RWPE2 (cell line): ENCODE results near the gene ANKRD27.
"Not testable (repeated sequence)": the region's sequence is repeated elsewhere in the genome, so short reads cannot be mapped to it uniquely, and the experiment has no call there.

Experiments
- ATAC-seq: fragments of 200-7000 bp; cut with Tn5 transposase; 3 replicates; pipeline ENCODE4 v1.9.1; 2021; ENCODE audit warnings: low read depth
- DNase-seq: peaks from one replicate; pipeline ENCODE4 v3.0.0-alpha.2; 2020; ENCODE audit warnings: low spot score
- H3K27ac ChIP-seq: fragments of 450-650 bp; 2 replicates; pipeline ENCODE4 v1.5.1; 2017; ENCODE audit warnings: mild to moderate bottlenecking; ENCODE audit not compliant: poor library complexity, severe bottlenecking
- H3K27me3 ChIP-seq: fragments of 250-450 bp; sonication (Bioruptor Pico); 2 replicates; pipeline ENCODE4 v1.5.1; 2021; ENCODE audit warnings: mild to moderate bottlenecking, moderate library complexity; ENCODE audit not compliant: insufficient read depth, poor library complexity, severe bottlenecking
- H3K36me3 ChIP-seq: fragments of 250-450 bp; sonication (Bioruptor Pico); 2 replicates; pipeline ENCODE4 v1.5.1; 2020; ENCODE audit warnings: low read depth, mild to moderate bottlenecking, moderate library complexity
- H3K4me1 ChIP-seq: fragments of 250-450 bp; sonication (Bioruptor Pico); 2 replicates; pipeline ENCODE4 v1.5.1; 2021; ENCODE audit warnings: mild to moderate bottlenecking, moderate library complexity; ENCODE audit not compliant: insufficient read depth, poor library complexity, severe bottlenecking
- H3K4me3 ChIP-seq: fragments of 250-450 bp; sonication (Bioruptor Pico); 2 replicates; pipeline ENCODE4 v1.5.1; 2021; ENCODE audit warnings: mild to moderate bottlenecking, moderate library complexity; ENCODE audit not compliant: severe bottlenecking
- H3K9me3 ChIP-seq: fragments of 250-450 bp; sonication (Bioruptor Pico); 2 replicates; pipeline ENCODE4 v1.5.1; 2021; ENCODE audit warnings: mild to moderate bottlenecking, moderate library complexity; ENCODE audit not compliant: severe bottlenecking
- CTCF ChIP-seq: fragments of 450-650 bp; IDR thresholded peaks from one replicate; pipeline ENCODE4 v1.5.1; 2017; ENCODE audit warnings: mild to moderate bottlenecking, moderate library complexity; ENCODE audit not compliant: poor library complexity, severe bottlenecking

The ANKRD27 gene

DNA sequence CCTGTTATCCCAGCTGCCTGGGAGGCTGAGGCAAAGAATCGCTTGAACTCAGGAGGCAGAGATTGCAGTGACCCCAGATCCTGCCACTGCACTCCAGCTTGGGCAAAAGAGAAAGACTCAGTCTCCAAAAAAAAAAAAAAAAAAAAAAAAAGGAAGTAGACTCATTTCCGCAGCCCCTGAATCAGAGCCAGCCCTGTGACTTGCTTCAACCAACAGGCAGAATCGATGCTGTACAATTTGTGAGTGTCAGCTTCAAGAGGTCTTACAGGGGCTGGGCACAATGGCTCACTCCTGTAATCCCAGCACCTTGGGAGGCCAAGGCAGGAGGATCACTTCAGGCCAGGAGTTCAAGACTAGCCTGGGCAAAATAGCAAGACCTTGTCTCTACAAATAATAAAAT lies 12.8 kb downstream of the ANKRD27 start:
- no peak for TF ChIP-seq CTCF
- no peak for ATAC-seq
- no peaks in the 10 kb centered on the region for H3K9me3 ChIP-seq
- no peak overlapping the region for H3K4me3 ChIP-seq
- no peak overlapping the region for H3K27ac ChIP-seq
- DNase-seq, result no peak
- peaks cover 16% of the 10 kb centered on the region for H3K36me3 ChIP-seq
- no peaks in the 10 kb centered on the region for H3K4me1 ChIP-seq
- no peaks in the 10 kb centered on the region for H3K27me3 ChIP-seq

- H3K36me3 ChIP-seq, result peaks cover 11% of the 10 kb centered on the region
- H3K27ac ChIP-seq, result no peak overlapping the region
- H3K9me3 ChIP-seq, result no peaks in the 10 kb centered on the region
- ATAC-seq (no peak), DNase-seq (no peak)
- no peak overlapping the region for H3K4me3 ChIP-seq
- H3K27me3 ChIP-seq, result no peaks in the 10 kb centered on the region
- no peaks in the 10 kb centered on the region for H3K4me1 ChIP-seq
- no peak for TF ChIP-seq CTCF
Measured at GRCh38 chr19:32661318-32661717, 13.7 kb downstream of the ANKRD27 start.

DNA sequence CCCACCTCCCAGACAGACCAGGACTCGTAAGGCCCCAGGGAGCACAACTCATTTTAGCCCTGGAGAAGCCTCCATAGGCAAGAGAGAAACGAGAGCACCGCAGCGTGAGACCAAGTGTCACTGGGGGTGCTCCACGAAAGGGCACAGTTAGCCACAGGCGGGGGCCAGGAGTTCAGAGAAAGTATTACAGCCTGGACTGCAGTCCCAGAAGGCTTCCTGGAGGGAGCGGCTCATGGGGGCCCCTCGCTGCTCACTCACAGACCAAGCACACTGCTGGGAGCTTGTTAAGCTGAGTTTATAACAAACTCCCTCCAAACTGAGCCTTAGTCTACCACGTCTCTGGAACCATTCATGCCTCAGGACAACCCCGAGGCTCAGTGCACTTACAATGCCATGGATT lies 16.5 kb downstream of the ANKRD27 start:
- Histone ChIP-seq H3K27ac (no peak overlapping the region), H3K27me3 (no peaks in the 10 kb centered on the region), H3K9me3 (no peaks in the 10 kb centered on the region), H3K4me1 (no peaks in the 10 kb centered on the region), H3K4me3 (no peak overlapping the region), H3K36me3 (peaks cover 19% of the 10 kb centered on the region)
- DNase-seq (no peak), ATAC-seq (no peak)
- no peak for TF ChIP-seq CTCF

DNA sequence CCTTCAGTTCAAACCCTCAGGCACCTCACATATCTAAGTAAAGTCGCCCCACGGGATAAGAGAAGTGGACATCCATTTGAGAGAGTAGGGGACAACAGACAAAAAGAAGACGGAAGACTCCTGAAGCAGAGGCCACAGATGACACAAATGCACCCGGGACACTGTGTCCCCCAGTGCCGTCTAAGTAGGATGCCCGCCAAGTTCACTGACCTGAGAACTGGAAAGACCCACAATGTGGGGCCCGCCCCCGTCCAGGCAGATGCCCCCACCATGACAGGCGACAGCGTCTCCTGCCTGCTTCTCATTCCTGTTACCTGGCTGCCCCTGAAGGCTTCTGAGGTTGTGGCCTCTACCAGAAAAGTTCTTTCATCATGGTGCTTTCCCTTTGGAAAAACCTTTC lies 16.9 kb downstream of the ANKRD27 start:
- ATAC-seq (no peak), DNase-seq (no peak)
- Histone ChIP-seq H3K9me3 (no peaks in the 10 kb centered on the region), H3K4me3 (no peak overlapping the region), H3K4me1 (no peaks in the 10 kb centered on the region), H3K36me3 (peaks cover 19% of the 10 kb centered on the region), H3K27ac (no peak overlapping the region), H3K27me3 (no peaks in the 10 kb centered on the region)
- TF ChIP-seq CTCF, result no peak

DNA sequence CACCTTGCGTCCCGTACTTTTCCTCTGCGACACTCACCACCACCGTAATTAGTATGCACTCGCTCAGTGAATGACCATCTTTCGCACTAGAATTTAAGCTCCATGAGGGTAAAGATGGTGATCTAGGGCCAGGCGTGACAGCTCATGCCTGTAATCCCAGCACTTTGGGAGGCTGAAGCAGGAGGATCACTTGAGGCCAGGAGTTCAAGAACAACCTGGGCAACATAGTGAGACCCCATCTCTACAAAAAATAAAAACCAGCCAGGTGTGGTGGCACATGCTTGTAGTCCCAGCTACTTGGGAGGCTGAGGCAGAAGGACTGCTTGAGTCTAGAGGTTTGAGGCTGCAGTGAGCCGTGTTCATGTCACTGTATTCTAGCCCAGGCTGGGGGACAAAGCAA lies 18.6 kb downstream of the ANKRD27 start:
- H3K36me3 ChIP-seq, result peaks cover 19% of the 10 kb centered on the region
- DNase-seq, ATAC-seq, H3K9me3 ChIP-seq, H3K27me3 ChIP-seq, H3K4me1 ChIP-seq, H3K4me3 ChIP-seq, H3K27ac ChIP-seq: not testable (repeated sequence)
